NB4 (cell line): ENCODE results near the gene TMTC2.

Source experiments
- CTCF ChIP-seq: IDR thresholded peaks from one replicate; pipeline ENCODE4 v1.5.1; 2012; ENCODE audit warnings: low read depth, low read length
- MYC ChIP-seq: IDR thresholded peaks from 2 replicates; pipeline ENCODE4 v1.6.1; 2011; ENCODE audit warnings: low read depth, low read length
- POLR2A ChIP-seq: IDR thresholded peaks from 2 replicates; pipeline ENCODE4 v1.6.1; 2011; ENCODE audit warnings: mild to moderate bottlenecking; ENCODE audit not compliant: insufficient read length; ENCODE audit errors: extremely low read depth
- TF ChIP-seq, protein P1 (sequence below): IDR thresholded peaks from 2 replicates; pipeline ENCODE4 v1.6.1; 2011; ENCODE audit warnings: low read depth, low read length

DNA sequence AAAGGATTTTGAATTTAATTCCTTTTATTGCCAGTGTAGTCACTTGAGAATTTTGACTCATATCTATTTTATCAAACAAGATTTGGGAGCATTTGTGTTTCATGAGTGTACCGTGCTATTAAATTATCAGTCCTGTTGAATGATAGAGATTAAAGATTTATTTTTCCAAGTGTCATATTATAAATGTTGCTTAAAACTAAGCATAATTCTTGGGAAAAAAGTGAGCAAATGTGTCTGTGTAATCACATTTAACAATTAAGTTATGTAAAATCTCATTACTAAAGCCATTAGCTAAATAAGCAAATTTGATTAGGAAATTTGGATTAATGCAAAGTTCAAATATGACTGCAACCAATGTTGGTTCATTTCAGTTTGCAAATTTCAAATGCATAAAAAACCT, 266.7 kb downstream of the TMTC2 start:
- TF ChIP-seq POLR2A (no peak), CTCF (no peak), MYC (no peak)
- TF ChIP-seq, protein P1, sequence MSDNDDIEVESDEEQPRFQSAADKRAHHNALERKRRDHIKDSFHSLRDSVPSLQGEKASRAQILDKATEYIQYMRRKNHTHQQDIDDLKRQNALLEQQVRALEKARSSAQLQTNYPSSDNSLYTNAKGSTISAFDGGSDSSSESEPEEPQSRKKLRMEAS, result no peak
